Measurements from ENCODE around the gene TOP3A.

The TOP3A gene

GRCh38 chr17:18230288-18231141, 84.3 kb downstream of the TOP3A start:
- no peak for DNase-seq (ENCODE audit: low read depth)

DNA sequence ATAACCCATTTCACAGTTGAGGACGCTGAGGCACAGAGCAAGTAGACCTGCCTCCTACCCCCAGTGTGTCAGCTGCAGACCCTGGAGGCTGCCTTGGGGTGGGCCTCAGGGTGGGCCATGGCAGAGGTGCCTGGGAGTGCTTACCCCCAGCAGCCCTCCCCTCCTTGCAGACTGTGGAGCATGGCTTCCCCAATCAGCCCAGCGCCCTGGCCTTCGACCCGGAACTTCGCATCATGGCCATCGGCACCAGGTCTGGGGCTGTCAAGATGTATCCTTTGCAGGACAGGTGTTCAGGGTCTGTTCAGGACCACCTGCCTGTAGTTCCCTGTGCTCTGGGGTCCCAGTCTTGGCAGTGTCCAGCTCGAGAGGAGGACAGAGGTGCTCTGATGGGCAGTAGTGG, 85.0 kb downstream of the TOP3A start:
- no peak for DNase-seq (ENCODE audit: low read depth)

- DNase-seq (ENCODE audit: low read depth) = no peak
Measured at GRCh38 chr17:18229254-18229653, 85.5 kb downstream of the TOP3A start.

GRCh38 chr17:18228176-18228682, 86.6 kb downstream of the TOP3A start:
- no peak for DNase-seq (ENCODE audit: low read depth)

DNA sequence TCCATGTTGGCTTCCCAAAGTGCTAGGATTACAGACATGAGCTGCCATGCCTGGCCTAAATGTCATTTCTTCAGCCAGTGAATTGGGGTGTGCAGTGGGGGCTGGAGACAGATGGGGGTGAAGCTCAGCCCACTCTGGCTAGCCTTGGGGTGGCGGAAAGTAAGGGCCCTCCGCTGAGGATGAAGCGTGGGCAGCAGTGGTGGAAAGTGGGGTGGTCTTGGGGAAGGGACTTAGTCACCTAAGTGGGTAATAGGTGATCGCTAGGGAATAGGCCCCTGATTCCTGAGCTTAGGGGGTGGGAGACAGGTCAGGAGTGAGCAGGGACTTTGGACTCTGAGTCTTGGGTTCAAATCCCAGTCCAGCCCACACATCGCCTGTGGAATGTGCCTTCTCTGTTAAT, 87.2 kb downstream of the TOP3A start:
- DNase-seq (ENCODE audit: low read depth) = no peak

DNA sequence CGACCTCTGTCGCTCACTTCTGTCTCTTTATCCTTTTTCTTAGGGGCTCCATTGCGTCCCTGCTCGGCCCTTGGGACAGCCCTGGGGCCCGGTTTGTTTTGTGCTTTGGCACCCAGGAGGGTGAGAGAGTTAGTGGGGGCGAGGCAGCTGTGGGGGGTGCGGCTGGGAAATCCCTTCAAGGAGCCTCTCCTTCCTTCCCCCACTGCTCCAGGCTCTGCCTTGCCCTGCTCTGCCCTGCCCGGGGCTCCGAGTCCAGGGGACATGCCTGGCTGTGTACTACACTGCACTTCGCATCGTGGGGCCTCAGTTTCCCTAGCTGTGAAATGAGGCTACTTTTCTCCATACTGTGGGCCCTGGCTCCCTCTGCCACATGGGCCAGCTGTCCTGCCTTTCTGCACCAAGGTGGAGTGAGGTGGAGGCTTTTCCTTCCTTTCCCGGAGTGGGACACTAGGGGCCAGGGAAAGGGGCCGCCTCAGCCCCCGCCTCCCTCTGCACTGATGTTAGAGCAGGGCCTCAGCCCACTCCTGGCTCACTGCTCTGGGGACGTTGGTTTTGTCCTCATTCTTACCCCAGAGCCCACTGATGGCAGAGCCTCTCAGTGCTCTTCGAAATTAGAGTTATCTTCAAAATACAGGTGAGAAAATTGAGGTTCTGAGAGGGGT, 88.4 kb downstream of the TOP3A start:
- no peak for DNase-seq (ENCODE audit: low read depth)

- no peak for DNase-seq (ENCODE audit: low read depth)
Measured at GRCh38 chr17:18225642-18226283, 89.0 kb downstream of the TOP3A start.

GRCh38 chr17:18225121-18225641, 89.6 kb downstream of the TOP3A start, which contains the start of gene LLGL1:
Gene LLGL1 (plus strand): TSS chr17:18225635. CDS start chr17:18225683, 48 bp downstream.
- peak; percentile 96 for DNase-seq (ENCODE audit: low read depth)

- no peak for DNase-seq (ENCODE audit: low read depth)
Measured at GRCh38 chr17:18224387-18225120, 90.2 kb downstream of the TOP3A start.

- no peak for DNase-seq (ENCODE audit: low read depth)
Measured at GRCh38 chr17:18224053-18224386, 90.8 kb downstream of the TOP3A start.
